K562 (cell line): ENCODE results near the gene ATE1. TPM values are rescaled to one million over a fixed set of nuclear protein-coding genes. Genes with fewer than 3 reads are reported as not detected.

Experiments used
- ATAC-seq: fragments of 200-7000 bp; cut with Tn5 transposase; 3 replicates; pipeline ENCODE4 v1.9.1; 2020; ENCODE audit warnings: moderate library complexity
- BruUV-seq: library from RNA; stranded (reverse); fragments of 400-500 nt; replicated peaks from 2 replicates; lab custom pipeline; 2021; lab: Mats Ljungman, UMichigan
- CTCF ChIA-PET: fragments of 300-600 bp; formaldehyde crosslinking; extraction: SDS; loops from one replicate; lab custom pipeline; 2021; ENCODE audit warnings: low intra/inter-chr PET ratio; lab: Yijun Ruan, JAX
- POLR2A ChIA-PET: fragments of 300-600, 350-650 bp; sonication (Branson Sonifier 250); formaldehyde crosslinking; extraction: SDS; loops from one replicate; lab custom pipeline; 2021; ENCODE audit warnings: antibody characterized with exemption, inconsistent platforms; lab: Yijun Ruan, JAX
- DNase-seq, 4 experiments: peaks; one replicate each; pipeline versions ENCODE4 v3.0.0 to v3.0.0-alpha.2; 2011 to 2018; ENCODE audit warnings: low spot score in 3 of 4, mixed read lengths in 3 of 4; ENCODE audit errors: extremely low read depth in 1 of 4
- FAIRE-seq: peaks from 2 replicates; lab custom pipeline; 2011; peaks lifted over from hg19 to GRCh38; lab: Jason Lieb, UNC
- H2AFZ ChIP-seq: 2 replicates; pipeline ENCODE4 v1.6.0; 2011; ENCODE audit warnings: low read depth, low read length, control low read depth, inconsistent platforms
- H3K27ac ChIP-seq: fragments of 200-600 bp; 3 replicates; pipeline ENCODE4 v1.8.0; 2011; ENCODE audit warnings: low read depth, mild to moderate bottlenecking, control low read depth, inconsistent platforms, low read length, moderate library complexity, mixed read lengths; ENCODE audit errors: extremely low read depth
- H3K27me3 ChIP-seq, 2 experiments: fragments of 300-600 bp in 1 of 2; 2 replicates in 1 of 2; 3 replicates in 1 of 2; pipeline versions ENCODE4 v1.6.0 to v1.8.0; 2011; ENCODE audit warnings: inconsistent platforms in 2 of 2, low read length in 2 of 2, mild to moderate bottlenecking in 1 of 2, mixed read lengths in 1 of 2, moderate library complexity in 1 of 2; ENCODE audit not compliant: control insufficient read depth in 2 of 2, insufficient read depth in 2 of 2
- H3K36me3 ChIP-seq: fragments of 300-600 bp; 3 replicates; pipeline ENCODE4 v1.8.0; 2011; ENCODE audit warnings: mild to moderate bottlenecking, low read length, inconsistent platforms; ENCODE audit not compliant: control insufficient read depth, insufficient read depth
- H3K4me1 ChIP-seq, 2 experiments: fragments of 200-600 bp in 1 of 2; replicated peaks in 1 of 2; 2 replicates in 1 of 2; 3 replicates in 1 of 2; pipeline versions ENCODE4 v1.5.1 to v1.8.0; 2011; ENCODE audit warnings: inconsistent platforms in 2 of 2, low read length in 2 of 2, mild to moderate bottlenecking in 1 of 2, mixed read lengths in 1 of 2, moderate library complexity in 1 of 2; ENCODE audit not compliant: control insufficient read depth in 2 of 2, insufficient read depth in 2 of 2
- H3K4me2 ChIP-seq: 2 replicates; pipeline ENCODE4 v1.6.1; 2011; ENCODE audit warnings: low read length, control low read depth, inconsistent platforms, mixed read lengths; ENCODE audit not compliant: insufficient read depth
- H3K4me3 ChIP-seq: fragments of 200-600 bp; sonication (generic), shearing (Covaris generic); 2 replicates; pipeline ENCODE4 v1.5.1; 2016; ENCODE audit warnings: control low read depth, inconsistent platforms
- H3K79me2 ChIP-seq: fragments of 200-600 bp; 3 replicates; pipeline ENCODE4 v1.8.0; 2011; ENCODE audit warnings: low read length, inconsistent platforms; ENCODE audit not compliant: control insufficient read depth, insufficient read depth
- H3K9ac ChIP-seq, 2 experiments: 2 replicates each; pipeline versions ENCODE4 v1.6.0 to v1.6.1; 2011; ENCODE audit warnings: low read depth in 2 of 2, low read length in 2 of 2, control low read depth in 1 of 2, inconsistent platforms in 1 of 2, mild to moderate bottlenecking in 1 of 2, mixed read lengths in 1 of 2; ENCODE audit not compliant: insufficient read depth in 1 of 2
- H3K9me1 ChIP-seq: one replicate; pipeline ENCODE4 v1.6.0; 2011; ENCODE audit warnings: inconsistent platforms, mild to moderate bottlenecking, low read length, moderate library complexity; ENCODE audit not compliant: control insufficient read depth, insufficient read depth
- H3K9me3 ChIP-seq: replicated peaks from 2 replicates; pipeline ENCODE4 v1.5.1; 2011; ENCODE audit warnings: low read depth, low read length, inconsistent platforms; ENCODE audit not compliant: control insufficient read depth, insufficient read depth
- H4K20me1 ChIP-seq: replicated peaks from 2 replicates; pipeline ENCODE4 v1.6.1; 2011; ENCODE audit warnings: low read length, inconsistent platforms, mixed read lengths; ENCODE audit not compliant: control insufficient read depth, insufficient read depth
- CTBP1 ChIP-seq: fragments of 450-650 bp; IDR thresholded peaks from 2 replicates; pipeline ENCODE4 v1.6.1; 2016; ENCODE audit warnings: borderline replicate concordance
- KAT2B ChIP-seq: IDR thresholded peaks from one replicate; pipeline ENCODE4 v1.6.1; 2012; ENCODE audit warnings: low read depth, mild to moderate bottlenecking, control low read depth, inconsistent platforms, low read length, moderate library complexity
- MTF1 ChIP-seq: fragments of 250-450 bp; sonication (Bioruptor Pico); IDR thresholded peaks from 2 replicates; pipeline ENCODE4 v1.9.0; 2021; ENCODE audit warnings: moderate library complexity, mild to moderate bottlenecking, inconsistent platforms, borderline replicate concordance
- NFXL1 ChIP-seq: fragments of 450-650 bp; formaldehyde crosslinking; IDR thresholded peaks from 2 replicates; pipeline ENCODE4 v1.4.0; 2021; ENCODE audit warnings: mild to moderate bottlenecking
- PHF21A ChIP-seq: fragments of 450-650 bp; IDR thresholded peaks from 2 replicates; pipeline ENCODE4 v1.6.1; 2017; ENCODE audit warnings: low read depth, borderline replicate concordance
- RBBP5 ChIP-seq: fragments of 200-600 bp; sonication (generic); IDR thresholded peaks from 2 replicates; pipeline ENCODE4 v1.6.1; 2012; ENCODE audit warnings: borderline replicate concordance, mild to moderate bottlenecking, low read length, control low read depth, inconsistent platforms; ENCODE audit not compliant: insufficient read depth, poor library complexity, severe bottlenecking
- ZNF79 ChIP-seq: fragments of 250-450 bp; sonication (Bioruptor Pico); IDR thresholded peaks from 2 replicates; pipeline ENCODE4 v1.4.0; 2020; ENCODE audit warnings: low read depth, mild to moderate bottlenecking, moderate library complexity
- WGBS: fragments of 100-300 bp; shearing (Covaris generic); methylation state at CpG from one replicate; pipeline ENCODE4 v1.1.6; 2016; ENCODE audit warnings: low coverage, mixed read lengths; ENCODE audit not compliant: insufficient coverage; ENCODE audit errors: missing lambda C conversion rate; 5-methylcytosine and 5-hydroxymethylcytosine counted together
- in situ Hi-C: fragments of 300-500 bp; cut with MboI; formaldehyde crosslinking; loops from 4 replicates; pipeline ENCODE4 v1.15.0; 2018; ENCODE audit warnings: inconsistent platforms, mixed read lengths
- intact Hi-C: fragments of 100-400 bp; cut with micrococcal nuclease; formaldehyde crosslinking; loops from 2 replicates; pipeline ENCODE4 v1.14.2; 2022
- polyA plus RNA-seq, 8 experiments: library from polyadenylated mRNA; depleted of rRNA in 4 of 8; stranded (reverse) in 5 of 8; unstranded in 3 of 8; fragments of >200 nt; fragmentation: Nextera tagmentation in 2 of 8; fragmentation: Illumina TruSeq in 1 of 8; extraction: Ambion mirVana in 2 of 8; extraction: Trizol in 1 of 8; gene quantifications; 2 replicates each; pipeline versions ENCODE4 v1.2.1 to v1.2.3, GENCODE V29; 2011 to 2014; ENCODE audit warnings: inconsistent platforms in 1 of 8, missing spikeins in 1 of 8
- total RNA-seq, 7 experiments: library from RNA; depleted of rRNA in 6 of 7; stranded (reverse); fragments of >200 nt in 6 of 7; fragmentation: Illumina TruSeq in 2 of 7; extraction: Trizol in 2 of 7; gene quantifications; 2 replicates each; pipeline versions ENCODE4 v1.2.1 to v1.2.3, GENCODE V29; 2011 to 2021; ENCODE audit warnings: low replicate concordance in 1 of 7
- TF ChIP-seq, protein P1 (sequence below), 2 experiments: fragments of 200-800 bp in 1 of 2; sonication (Bioruptor generic) in 1 of 2; sonication (generic) in 1 of 2; formaldehyde crosslinking in 1 of 2; IDR thresholded peaks in 1 of 2; conservative IDR thresholded peaks in 1 of 2; 2 replicates each; pipeline versions ENCODE4 v1.5.0 to v1.6.1; 2016 to 2020; ENCODE audit warnings: missing compliant biosample characterization in 1 of 2, missing genetic modification characterization in 1 of 2, missing genetic modification reagents in 1 of 2
- TF ChIP-seq, protein P2 (sequence below): fragments of 250-450 bp; sonication (Bioruptor Pico); IDR thresholded peaks from 2 replicates; pipeline ENCODE4 v1.5.0; 2022; ENCODE audit warnings: mild to moderate bottlenecking

Gene ATE1
- total and polyA plus RNA-seq, 9 of the 15 experiments (the other 6 are each of a cell fraction or from before 2014, with no cell fraction given): 3.0 to 14.2 (median 8.8) TPM

DNA sequence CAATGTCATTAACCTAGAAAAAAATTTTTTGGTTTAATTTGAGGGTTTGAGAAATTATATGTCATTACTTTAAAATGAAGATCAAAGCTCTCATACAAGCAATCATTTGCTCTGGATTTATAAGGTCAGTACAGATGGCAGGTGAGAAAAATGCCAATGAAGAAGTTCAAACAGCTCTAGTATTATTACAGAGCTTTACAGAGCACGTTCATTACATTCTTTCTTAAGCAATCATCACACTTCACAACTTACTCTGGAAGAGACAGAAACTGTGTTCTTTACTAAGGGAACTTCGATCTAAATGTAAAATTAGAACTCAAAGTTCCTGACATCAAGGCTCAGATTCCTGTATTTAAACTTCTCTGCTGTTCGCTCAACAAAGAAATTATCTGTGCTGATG is 153.4 kb downstream of the ATE1 start:
- Histone ChIP-seq H2AFZ (no peak overlapping the region), H3K79me2 (no peaks in the 10 kb centered on the region), H3K9ac (no peak overlapping the region), H3K27me3 (no peaks in the 10 kb centered on the region), H3K9me3 (no peaks in the 10 kb centered on the region), H3K4me3 (no peak overlapping the region), H3K9me1 (no peaks in the 10 kb centered on the region), H4K20me1 (no peaks in the 10 kb centered on the region), H3K4me2 (no peak overlapping the region), H3K36me3 (no peaks in the 10 kb centered on the region), H3K4me1 (no peaks in the 10 kb centered on the region), H3K27ac (no peak overlapping the region)
- ATAC-seq (no peak), FAIRE-seq (no peak), DNase-seq (no peak)
- ChIA-PET POLR2A (no interaction called here), CTCF (no interaction called here)
- no TSS peak for BruUV-seq
- no peak for TF ChIP-seq PHF21A
- intact Hi-C loops (no loop called here), in situ Hi-C loops (no loop called here)
- WGBS: 79% methylated on average over 3 of the region's 3 CpGs

DNA sequence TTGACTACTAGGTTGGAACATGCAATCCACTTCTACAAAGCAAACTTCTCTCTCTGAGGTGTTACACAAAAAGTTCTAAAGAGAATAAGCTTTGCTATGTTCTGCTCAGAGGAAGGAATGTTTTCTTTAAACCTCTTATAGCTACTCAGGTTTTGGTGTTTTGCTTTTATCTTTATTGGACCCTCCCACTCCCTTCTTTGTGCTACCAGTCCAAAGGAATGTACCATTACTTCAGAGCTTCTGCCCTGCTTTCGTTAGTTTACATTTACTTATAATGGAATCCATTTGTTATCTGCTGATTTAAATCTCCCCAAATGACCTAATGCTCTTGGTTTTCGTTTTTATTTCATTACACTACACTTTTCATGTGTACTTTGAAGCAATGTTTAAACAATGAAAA is 154.9 kb downstream of the ATE1 start:
- Histone ChIP-seq H3K4me3 (no peak overlapping the region), H3K27me3 (no peaks in the 10 kb centered on the region), H3K36me3 (no peaks in the 10 kb centered on the region), H3K4me1 (no peaks in the 10 kb centered on the region), H3K4me2 (no peak overlapping the region), H3K9ac (no peak overlapping the region), H4K20me1 (no peaks in the 10 kb centered on the region), H3K9me1 (no peaks in the 10 kb centered on the region), H2AFZ (no peak overlapping the region), H3K9me3 (no peaks in the 10 kb centered on the region), H3K79me2 (no peaks in the 10 kb centered on the region), H3K27ac (no peak overlapping the region)
- TF ChIP-seq ZNF79 (CRISPR knock-in tag): no peak
- TF ChIP-seq, protein P1, sequence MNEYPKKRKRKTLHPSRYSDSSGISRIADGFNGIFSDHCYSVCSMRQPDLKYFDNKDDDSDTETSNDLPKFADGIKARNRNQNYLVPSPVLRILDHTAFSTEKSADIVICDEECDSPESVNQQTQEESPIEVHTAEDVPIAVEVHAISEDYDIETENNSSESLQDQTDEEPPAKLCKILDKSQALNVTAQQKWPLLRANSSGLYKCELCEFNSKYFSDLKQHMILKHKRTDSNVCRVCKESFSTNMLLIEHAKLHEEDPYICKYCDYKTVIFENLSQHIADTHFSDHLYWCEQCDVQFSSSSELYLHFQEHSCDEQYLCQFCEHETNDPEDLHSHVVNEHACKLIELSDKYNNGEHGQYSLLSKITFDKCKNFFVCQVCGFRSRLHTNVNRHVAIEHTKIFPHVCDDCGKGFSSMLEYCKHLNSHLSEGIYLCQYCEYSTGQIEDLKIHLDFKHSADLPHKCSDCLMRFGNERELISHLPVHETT (CRISPR knock-in tag; conservative IDR thresholded peaks at IDR 0.05 in 1 of 2, IDR thresholded peaks at IDR 0.05 in 1 of 2): no peak
- no peak for TF ChIP-seq MTF1
- no peak for TF ChIP-seq RBBP5
- no peak for TF ChIP-seq NFXL1 (CRISPR knock-in tag)
- TF ChIP-seq, protein P2, sequence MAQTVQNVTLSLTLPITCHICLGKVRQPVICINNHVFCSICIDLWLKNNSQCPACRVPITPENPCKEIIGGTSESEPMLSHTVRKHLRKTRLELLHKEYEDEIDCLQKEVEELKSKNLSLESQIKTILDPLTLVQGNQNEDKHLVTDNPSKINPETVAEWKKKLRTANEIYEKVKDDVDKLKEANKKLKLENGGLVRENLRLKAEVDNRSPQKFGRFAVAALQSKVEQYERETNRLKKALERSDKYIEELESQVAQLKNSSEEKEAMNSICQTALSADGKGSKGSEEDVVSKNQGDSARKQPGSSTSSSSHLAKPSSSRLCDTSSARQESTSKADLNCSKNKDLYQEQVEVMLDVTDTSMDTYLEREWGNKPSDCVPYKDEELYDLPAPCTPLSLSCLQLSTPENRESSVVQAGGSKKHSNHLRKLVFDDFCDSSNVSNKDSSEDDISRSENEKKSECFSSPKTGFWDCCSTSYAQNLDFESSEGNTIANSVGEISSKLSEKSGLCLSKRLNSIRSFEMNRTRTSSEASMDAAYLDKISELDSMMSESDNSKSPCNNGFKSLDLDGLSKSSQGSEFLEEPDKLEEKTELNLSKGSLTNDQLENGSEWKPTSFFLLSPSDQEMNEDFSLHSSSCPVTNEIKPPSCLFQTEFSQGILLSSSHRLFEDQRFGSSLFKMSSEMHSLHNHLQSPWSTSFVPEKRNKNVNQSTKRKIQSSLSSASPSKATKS: no peak
- TF ChIP-seq CTBP1: no peak
- TF ChIP-seq KAT2B: no peak
- ChIA-PET CTCF (no interaction called here), POLR2A (interaction anchor here (0.6 kb wide), 1 partner anchor 26 kb away, joined by 3 read pairs; no protein-coding TSS in a partner anchor)
- DNase-seq (no peak), FAIRE-seq (no peak), ATAC-seq (no peak)
- BruUV-seq: no TSS peak
- WGBS: 29% methylated on average over 2 of the region's 2 CpGs
- in situ Hi-C loops (no loop called here), intact Hi-C loops (no loop called here)
